ENCODE data around the gene HIVEP1. TPM values are rescaled to one million over a fixed set of nuclear protein-coding genes. Genes with fewer than 3 reads are reported as not detected.
"Not testable (repeated sequence)": the region's sequence is repeated elsewhere in the genome, so short reads cannot be mapped to it uniquely, and the experiment has no call there.

HIVEP1 gene
- total and polyA plus RNA-seq, 4 donors: 2.7 to 27.2 (median 6.2) TPM

GRCh38 chr6:12175626-12176025, 163.5 kb downstream of the HIVEP1 start:
- H3K27ac ChIP-seq (ENCODE audit: low read depth in 1 of 2, low read length in 2 of 2): no peak overlapping the region
- H3K27me3 ChIP-seq (ENCODE audit: control insufficient read depth in 4 of 4, insufficient read depth in 4 of 4, low read length in 3 of 4): no peaks in the 10 kb centered on the region
- DNase-seq (ENCODE audit: low spot score): no peak
- no peak overlapping the region for H3K4me3 ChIP-seq (ENCODE audit: low read depth in 1 of 3, low read length in 3 of 3)
- no peaks in the 10 kb centered on the region for H3K9me3 ChIP-seq (ENCODE audit: control insufficient read depth in 4 of 4, low read length in 3 of 4)
- WGBS: 96% methylated on average over 8 of the region's 8 CpGs
- H3K9ac ChIP-seq (ENCODE audit: low read depth in 1 of 2, low read length in 2 of 2): no peak overlapping the region
- no peaks in the 10 kb centered on the region for H3K36me3 ChIP-seq (ENCODE audit: control insufficient read depth in 4 of 4, insufficient read depth in 3 of 4, low read depth in 1 of 4, low read length in 3 of 4)
- H3K4me1 ChIP-seq (ENCODE audit: control insufficient read depth in 4 of 4, insufficient read depth in 4 of 4, low read length in 3 of 4): no peaks in the 10 kb centered on the region
- no peak for TF ChIP-seq JUND (IDR thresholded peaks at IDR 0.05)
- TF ChIP-seq YY1 (IDR thresholded peaks at IDR 0.05): no peak
- no peak for TF ChIP-seq HNF4G (IDR thresholded peaks at IDR 0.05)
- no peak for TF ChIP-seq EGR1 (IDR thresholded peaks at IDR 0.05; ENCODE audit: low read depth in 2 of 2)

GRCh38 chr6:12176782-12177181, 164.7 kb downstream of the HIVEP1 start:
- H3K4me1 ChIP-seq (ENCODE audit: control insufficient read depth in 4 of 4, insufficient read depth in 4 of 4, low read length in 3 of 4); H3K27me3 ChIP-seq (ENCODE audit: control insufficient read depth in 4 of 4, insufficient read depth in 4 of 4, low read length in 3 of 4); H3K27ac ChIP-seq (ENCODE audit: low read depth in 1 of 2, low read length in 2 of 2); H3K9me3 ChIP-seq (ENCODE audit: control insufficient read depth in 4 of 4, low read length in 3 of 4); H3K4me3 ChIP-seq (ENCODE audit: low read depth in 1 of 3, low read length in 3 of 3); H3K9ac ChIP-seq (ENCODE audit: low read depth in 1 of 2, low read length in 2 of 2); DNase-seq (ENCODE audit: low spot score); H3K36me3 ChIP-seq (ENCODE audit: control insufficient read depth in 4 of 4, insufficient read depth in 3 of 4, low read depth in 1 of 4, low read length in 3 of 4): not testable (repeated sequence)
- WGBS: 97% methylated on average over 3 of the region's 3 CpGs

- 80% methylated on average over 3 of the region's 3 CpGs for WGBS
- Histone ChIP-seq H3K4me3 (ENCODE audit: low read depth in 1 of 3, low read length in 3 of 3) (no peak overlapping the region), H3K36me3 (ENCODE audit: control insufficient read depth in 4 of 4, insufficient read depth in 3 of 4, low read depth in 1 of 4, low read length in 3 of 4) (no peaks in the 10 kb centered on the region), H3K27ac (ENCODE audit: low read depth in 1 of 2, low read length in 2 of 2) (no peak overlapping the region), H3K4me1 (ENCODE audit: control insufficient read depth in 4 of 4, insufficient read depth in 4 of 4, low read length in 3 of 4) (no peaks in the 10 kb centered on the region), H3K9ac (ENCODE audit: low read depth in 1 of 2, low read length in 2 of 2) (no peak overlapping the region), H3K9me3 (ENCODE audit: control insufficient read depth in 4 of 4, low read length in 3 of 4) (no peaks in the 10 kb centered on the region), H3K27me3 (ENCODE audit: control insufficient read depth in 4 of 4, insufficient read depth in 4 of 4, low read length in 3 of 4) (no peaks in the 10 kb centered on the region)
- DNase-seq (ENCODE audit: low spot score): no peak
- no peak for TF ChIP-seq HNF4A (conservative IDR thresholded peaks at IDR 0.05)
- TF ChIP-seq EGR1 (IDR thresholded peaks at IDR 0.05; ENCODE audit: low read depth in 2 of 2): no peak
- no peak for TF ChIP-seq NR2F2 (IDR thresholded peaks at IDR 0.05)
- TF ChIP-seq TAF1 (conservative IDR thresholded peaks at IDR 0.05): no peak
- no peak for TF ChIP-seq CTCF (IDR thresholded peaks at IDR 0.05; ENCODE audit: low read depth, low read length, missing input control)
- no peak for TF ChIP-seq ZBTB33 (IDR thresholded peaks at IDR 0.05)
- TF ChIP-seq RAD21 (IDR thresholded peaks at IDR 0.05): no peak
- TF ChIP-seq RXRA (IDR thresholded peaks at IDR 0.05): no peak
- TF ChIP-seq JUND (IDR thresholded peaks at IDR 0.05): no peak
- TF ChIP-seq FOXA2 (IDR thresholded peaks at IDR 0.05): no peak
- no peak for TF ChIP-seq REST (IDR thresholded peaks at IDR 0.05)
- TF ChIP-seq SP1 (IDR thresholded peaks at IDR 0.05): no peak
- no peak for TF ChIP-seq HNF4G (IDR thresholded peaks at IDR 0.05)
- TF ChIP-seq GABPA (IDR thresholded peaks at IDR 0.05 in 1 of 2, conservative IDR thresholded peaks at IDR 0.05 in 1 of 2): no peak
- no peak for TF ChIP-seq ATF3 (IDR thresholded peaks at IDR 0.05)
Observed at GRCh38 chr6:12178521-12178920, 166.4 kb downstream of the HIVEP1 start.
